ENCODE results near the gene ERICH6B. TPM values are rescaled to one million over a fixed set of nuclear protein-coding genes. Genes with fewer than 3 reads are reported as not detected.

ERICH6B gene
- total and polyA plus RNA-seq, 4 donors: not detected

DNA sequence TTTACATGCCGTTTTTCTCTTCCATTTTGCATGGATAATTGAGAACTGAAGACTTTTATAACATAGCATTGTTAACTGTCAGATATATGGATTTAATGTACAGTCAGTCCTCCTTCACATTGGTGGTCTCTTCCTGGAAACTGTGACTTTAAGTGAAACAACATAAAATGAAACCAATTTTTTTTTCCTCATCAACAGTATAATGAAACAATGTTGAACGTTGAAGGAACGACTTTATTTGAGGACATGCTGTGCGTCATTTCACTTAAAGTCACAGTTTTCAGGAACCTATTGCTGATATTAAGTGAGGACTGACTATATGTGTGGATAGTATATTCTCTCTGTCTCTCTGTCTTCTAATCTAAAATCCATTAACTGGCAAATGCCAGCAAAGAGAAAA, 96.0 kb downstream of the ERICH6B start:
- no peaks in the 10 kb centered on the region for H3K9me3 ChIP-seq (ENCODE audit: control insufficient read depth in 4 of 4, insufficient read depth in 3 of 4, low read length in 3 of 4)
- TF ChIP-seq, protein P1, sequence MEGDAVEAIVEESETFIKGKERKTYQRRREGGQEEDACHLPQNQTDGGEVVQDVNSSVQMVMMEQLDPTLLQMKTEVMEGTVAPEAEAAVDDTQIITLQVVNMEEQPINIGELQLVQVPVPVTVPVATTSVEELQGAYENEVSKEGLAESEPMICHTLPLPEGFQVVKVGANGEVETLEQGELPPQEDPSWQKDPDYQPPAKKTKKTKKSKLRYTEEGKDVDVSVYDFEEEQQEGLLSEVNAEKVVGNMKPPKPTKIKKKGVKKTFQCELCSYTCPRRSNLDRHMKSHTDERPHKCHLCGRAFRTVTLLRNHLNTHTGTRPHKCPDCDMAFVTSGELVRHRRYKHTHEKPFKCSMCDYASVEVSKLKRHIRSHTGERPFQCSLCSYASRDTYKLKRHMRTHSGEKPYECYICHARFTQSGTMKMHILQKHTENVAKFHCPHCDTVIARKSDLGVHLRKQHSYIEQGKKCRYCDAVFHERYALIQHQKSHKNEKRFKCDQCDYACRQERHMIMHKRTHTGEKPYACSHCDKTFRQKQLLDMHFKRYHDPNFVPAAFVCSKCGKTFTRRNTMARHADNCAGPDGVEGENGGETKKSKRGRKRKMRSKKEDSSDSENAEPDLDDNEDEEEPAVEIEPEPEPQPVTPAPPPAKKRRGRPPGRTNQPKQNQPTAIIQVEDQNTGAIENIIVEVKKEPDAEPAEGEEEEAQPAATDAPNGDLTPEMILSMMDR (IDR thresholded peaks at IDR 0.05; ENCODE audit: control extremely low read depth, extremely low read depth): no peak
- H3K36me3 ChIP-seq (ENCODE audit: control insufficient read depth in 4 of 4, insufficient read depth in 4 of 4, low read length in 4 of 4): peaks cover 12 to 50% (median 32%) of the 10 kb centered on the region in 4 donors
- no peaks in the 10 kb centered on the region for H3K27me3 ChIP-seq (ENCODE audit: control insufficient read depth in 3 of 3, insufficient read depth in 3 of 3, low read length in 2 of 3)
- H3K9ac ChIP-seq (ENCODE audit: insufficient read depth in 1 of 2, low read length in 2 of 2): no peak overlapping the region
- no peaks in the 10 kb centered on the region for H3K4me1 ChIP-seq (ENCODE audit: control insufficient read depth in 5 of 5, insufficient read depth in 5 of 5, low read length in 5 of 5)
- H3K4me3 ChIP-seq: no peak overlapping the region
- no peak overlapping the region for H3K27ac ChIP-seq (ENCODE audit: low read depth in 1 of 2, low read length in 1 of 2)
- ATAC-seq (ENCODE audit: insufficient read depth, low FRiP score) (no peak), DNase-seq (no peak)
- WGBS, 2 donors: 63 to 65% methylated on average over 4 of the region's 4 CpGs

DNA sequence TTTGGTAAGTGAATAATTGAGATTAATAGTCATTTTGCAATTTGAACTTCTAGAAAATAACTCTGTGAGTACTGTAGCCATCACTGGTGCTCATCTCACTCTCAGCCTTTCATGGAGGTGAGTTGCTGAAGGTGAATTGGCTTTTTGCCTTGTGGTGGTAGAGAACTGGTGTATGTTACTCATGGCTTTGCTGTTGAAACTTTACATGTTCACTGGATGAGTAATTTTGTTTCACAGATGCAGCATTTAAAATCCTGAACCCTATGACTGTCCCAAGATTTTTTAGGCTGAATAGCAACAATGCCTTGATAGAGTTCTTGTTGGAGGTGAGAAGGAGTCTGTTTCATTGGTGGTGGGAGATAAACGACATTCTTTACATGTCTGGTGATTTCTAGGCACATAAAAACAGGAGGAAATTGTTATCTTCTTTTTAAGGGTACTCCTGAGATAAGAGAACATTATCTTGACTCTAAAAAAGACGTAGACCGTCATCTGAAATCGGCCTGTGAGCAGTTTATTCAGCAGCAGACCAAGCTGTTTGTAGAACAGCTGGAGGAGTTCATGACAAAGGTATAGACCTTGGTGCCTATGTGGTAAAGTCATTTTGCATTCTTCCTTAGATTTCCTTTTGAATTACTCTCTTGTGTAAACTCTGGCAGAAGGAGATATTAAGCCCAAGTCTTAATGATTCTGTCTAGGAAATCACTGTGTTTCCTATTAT, 96.9 kb downstream of the ERICH6B start:
- no peaks in the 10 kb centered on the region for H3K27me3 ChIP-seq (ENCODE audit: control insufficient read depth in 3 of 3, insufficient read depth in 3 of 3, low read length in 2 of 3)
- peaks cover 10 to 49% (median 27%) of the 10 kb centered on the region in 4 donors for H3K36me3 ChIP-seq (ENCODE audit: control insufficient read depth in 4 of 4, insufficient read depth in 4 of 4, low read length in 4 of 4)
- H3K27ac ChIP-seq (ENCODE audit: low read depth in 1 of 2, low read length in 1 of 2): no peak overlapping the region
- no peaks in the 10 kb centered on the region for H3K9me3 ChIP-seq (ENCODE audit: control insufficient read depth in 4 of 4, insufficient read depth in 3 of 4, low read length in 3 of 4)
- ATAC-seq (ENCODE audit: insufficient read depth, low FRiP score) (no peak), DNase-seq (no peak)
- H3K4me1 ChIP-seq (ENCODE audit: control insufficient read depth in 5 of 5, insufficient read depth in 5 of 5, low read length in 5 of 5): no peaks in the 10 kb centered on the region
- 54 to 71% methylated on average over 4 of the region's 4 CpGs for WGBS, 2 donors
- TF ChIP-seq, protein P1 (IDR thresholded peaks at IDR 0.05; ENCODE audit: control extremely low read depth, extremely low read depth): no peak
- H3K9ac ChIP-seq (ENCODE audit: insufficient read depth in 1 of 2, low read length in 2 of 2): no peak overlapping the region
- H3K4me3 ChIP-seq: no peak overlapping the region

DNA sequence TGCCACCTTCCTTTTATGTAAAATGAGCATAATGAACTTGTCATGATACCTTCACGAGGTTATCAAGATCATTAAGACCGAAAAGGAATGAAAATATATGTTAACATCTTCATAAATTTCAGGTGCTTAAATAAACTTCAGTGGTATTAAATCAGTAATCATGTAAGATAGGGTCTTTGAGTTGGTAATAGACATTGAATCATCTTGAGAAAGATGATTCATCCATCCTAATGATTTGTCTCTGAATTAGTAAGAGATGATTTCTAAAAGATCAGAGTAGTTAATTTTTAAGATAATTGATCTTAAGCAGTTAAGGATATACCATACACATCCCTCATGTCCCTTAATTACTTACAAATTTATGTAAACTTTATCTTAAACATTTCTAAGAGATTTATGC, 98.8 kb downstream of the ERICH6B start:
- Histone ChIP-seq H3K9ac (ENCODE audit: insufficient read depth in 1 of 2, low read length in 2 of 2) (no peak overlapping the region), H3K4me3 (no peak overlapping the region), H3K4me1 (ENCODE audit: control insufficient read depth in 5 of 5, insufficient read depth in 5 of 5, low read length in 5 of 5) (peaks cover 0 to 9% (median 0%) of the 10 kb centered on the region in 5 donors), H3K27ac (ENCODE audit: low read depth in 1 of 2, low read length in 1 of 2) (no peak overlapping the region), H3K9me3 (ENCODE audit: control insufficient read depth in 4 of 4, insufficient read depth in 3 of 4, low read length in 3 of 4) (no peaks in the 10 kb centered on the region), H3K27me3 (ENCODE audit: control insufficient read depth in 3 of 3, insufficient read depth in 3 of 3, low read length in 2 of 3) (no peaks in the 10 kb centered on the region), H3K36me3 (ENCODE audit: control insufficient read depth in 4 of 4, insufficient read depth in 4 of 4, low read length in 4 of 4) (peaks cover 16 to 57% (median 32%) of the 10 kb centered on the region in 4 donors)
- TF ChIP-seq, protein P1 (IDR thresholded peaks at IDR 0.05; ENCODE audit: control extremely low read depth, extremely low read depth): no peak
- no peak for ATAC-seq (ENCODE audit: insufficient read depth, low FRiP score)
- 68 to 78% methylated on average over 2 of the region's 2 CpGs for WGBS, 2 donors
- DNase-seq: no peak

All from lung (tissue), 12 donors.